Activated CD8-positive, alpha-beta memory T cell treated with anti-CD3 and anti-CD28 coated beads, Interleukin-2, amount 50 U/mL, for 4 hours (primary cell): ENCODE results near the gene MED1.
A peak's percentile ranks its signal among the peaks of the same experiment; 100 is the strongest.
"Not testable (repeated sequence)": the region's sequence is repeated elsewhere in the genome, so short reads cannot be mapped to it uniquely, and the experiment has no call there.

Experiments used
- DNase-seq: peaks from one replicate; pipeline ENCODE4 v3.0.0-alpha.2; 2020

MED1 gene

GRCh38 chr17:39410279-39410678 lies 40.8 kb downstream of the MED1 start:
- no peak for DNase-seq

- DNase-seq, result no peak
Measured at GRCh38 chr17:39408360-39408759, 42.7 kb downstream of the MED1 start.

- no peak for DNase-seq
Measured at GRCh38 chr17:39406951-39407350, 44.1 kb downstream of the MED1 start.

GRCh38 chr17:39405436-39405835 lies 45.6 kb downstream of the MED1 start:
- no peak for DNase-seq

GRCh38 chr17:39404542-39405378 lies 46.3 kb downstream of the MED1 start:
- no peak for DNase-seq

DNA sequence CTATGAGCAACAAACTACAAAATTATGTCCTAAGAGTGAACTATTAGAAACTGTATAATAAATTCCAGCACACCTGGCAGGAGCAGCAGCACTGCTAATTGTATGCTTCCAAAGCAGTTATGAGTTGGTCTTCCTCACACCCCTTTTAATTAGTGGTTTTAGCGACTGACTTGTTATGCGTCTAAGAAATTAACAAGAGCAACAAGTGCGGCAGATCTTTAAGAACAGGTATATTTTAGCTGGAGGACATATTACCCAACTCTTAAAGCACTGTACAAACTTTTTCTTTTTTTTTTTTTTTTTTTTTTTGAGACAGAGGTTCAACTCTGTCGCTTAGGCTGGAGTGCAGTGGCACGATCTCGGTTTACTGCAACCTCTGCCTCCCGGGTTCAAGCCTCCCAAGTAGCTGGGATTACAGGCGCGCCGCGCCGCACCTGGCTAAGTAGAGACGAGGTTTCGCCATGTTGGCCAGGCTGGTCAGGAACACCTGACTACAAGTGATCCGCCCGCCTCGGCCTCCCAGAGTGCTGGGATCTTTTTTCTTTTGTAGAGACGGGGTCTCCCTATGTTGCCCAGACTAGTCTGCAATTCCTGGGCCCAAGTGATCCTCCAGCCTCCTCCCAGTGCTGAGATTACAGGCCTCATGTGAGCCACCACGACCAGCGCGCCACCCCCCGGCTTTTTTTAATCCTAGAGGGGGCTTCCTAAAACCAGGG lies 48.0 kb downstream of the MED1 start:
- DNase-seq, result no peak

DNA sequence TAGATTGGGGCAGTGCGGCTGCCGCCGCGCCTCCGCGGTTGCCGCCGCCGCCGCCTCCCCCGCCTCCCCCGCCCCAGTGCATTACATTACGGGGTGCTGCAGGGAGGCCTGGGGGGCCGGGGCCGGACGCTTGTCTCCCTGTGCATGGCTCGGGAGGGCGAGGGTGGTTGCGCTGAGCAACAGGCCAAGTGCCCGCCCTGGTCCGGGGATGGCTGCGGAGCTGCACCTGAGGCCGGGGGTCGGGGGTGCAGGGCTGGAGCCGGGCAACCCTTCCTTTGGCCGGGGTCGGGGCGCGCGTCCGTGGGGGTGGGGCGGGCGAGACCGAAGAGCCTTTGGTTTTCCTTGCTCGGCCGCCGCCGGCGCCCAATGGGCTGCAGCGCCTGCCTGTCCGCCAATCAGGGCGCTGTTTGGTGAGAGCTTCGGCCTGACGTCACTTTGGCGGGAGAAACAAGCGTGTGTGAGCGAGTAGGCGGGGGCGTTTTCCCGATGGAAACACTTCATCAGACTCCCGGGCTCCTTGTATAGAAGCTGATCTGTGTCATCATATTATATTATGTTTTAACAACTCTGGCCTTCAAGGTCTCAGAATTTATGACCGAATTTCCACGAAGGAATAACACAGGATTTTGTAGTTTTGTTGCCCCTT lies 48.7 kb downstream of the MED1 start:
- DNase-seq, result peak; percentile 80

DNA sequence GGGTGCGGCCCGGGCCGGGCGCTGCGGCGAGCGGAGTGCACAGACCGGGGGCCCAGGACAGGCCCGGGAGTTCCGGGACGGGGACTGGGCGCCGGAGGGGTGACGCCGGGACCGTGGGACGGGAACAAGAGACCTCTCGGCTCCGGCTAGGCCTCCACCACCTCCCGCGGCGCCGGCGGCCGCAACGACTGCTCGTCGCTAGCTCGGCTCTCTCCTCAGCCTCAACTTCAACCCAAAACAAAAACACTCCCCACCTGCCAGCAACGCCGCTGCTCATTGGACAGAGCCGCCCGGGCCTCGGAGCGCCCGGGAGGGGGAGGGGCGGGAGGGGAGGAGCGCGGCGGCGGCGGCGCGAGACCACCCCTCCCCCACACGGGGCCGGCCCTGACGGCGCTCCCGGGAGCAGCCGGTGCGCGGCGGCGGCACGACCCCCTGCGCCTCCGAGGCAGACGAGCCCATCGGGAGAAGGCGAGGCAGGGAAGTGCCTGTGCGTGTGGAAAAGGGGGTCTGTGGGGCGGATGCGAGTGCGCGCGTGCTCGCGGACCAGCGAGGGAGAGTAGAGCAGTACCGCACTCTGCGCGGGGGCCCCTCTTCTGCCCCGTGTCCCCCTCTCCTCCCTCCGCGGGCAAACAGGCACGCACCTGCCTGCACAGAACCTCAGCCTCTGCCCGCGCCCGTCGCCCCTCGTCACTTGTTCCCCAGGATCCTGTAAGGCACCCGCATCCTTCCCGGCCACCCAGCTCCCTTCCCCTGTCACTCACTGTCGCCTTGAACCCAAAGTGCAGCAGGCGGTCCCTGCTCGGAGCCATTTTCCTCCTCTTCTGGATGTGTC lies 49.4 kb downstream of the MED1 start, which contains the start of gene FBXL20:
Gene FBXL20 (minus strand): TSS at position 215 of the 832 bp plus-strand sequence. CDS start 224 bp downstream, outside the sequence.
- peak; percentile 95 for DNase-seq

GRCh38 chr17:39400547-39401411 lies 50.3 kb downstream of the MED1 start:
- DNase-seq, result peak; percentile 26

- no peak for DNase-seq
Measured at GRCh38 chr17:39399791-39400190, 51.3 kb downstream of the MED1 start.

DNA sequence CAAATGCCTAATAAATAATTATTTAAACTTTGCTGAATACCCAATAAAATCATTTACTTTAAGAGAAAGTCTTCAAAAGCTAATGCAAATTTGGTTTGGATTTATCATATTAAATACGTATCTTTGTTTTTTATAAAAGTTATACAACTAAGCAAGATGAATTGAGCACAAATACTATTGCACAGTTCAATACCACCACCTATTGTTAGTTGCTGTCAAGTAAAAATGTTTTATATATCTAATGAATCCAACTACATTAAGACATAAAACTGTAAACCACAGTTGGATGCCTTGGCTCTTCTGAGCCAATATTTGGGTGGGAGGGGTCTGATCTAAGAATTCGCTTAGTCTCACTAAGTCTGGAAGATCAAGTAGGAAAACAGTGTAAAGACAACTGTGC lies 57.3 kb downstream of the MED1 start:
- DNase-seq, result no peak

DNA sequence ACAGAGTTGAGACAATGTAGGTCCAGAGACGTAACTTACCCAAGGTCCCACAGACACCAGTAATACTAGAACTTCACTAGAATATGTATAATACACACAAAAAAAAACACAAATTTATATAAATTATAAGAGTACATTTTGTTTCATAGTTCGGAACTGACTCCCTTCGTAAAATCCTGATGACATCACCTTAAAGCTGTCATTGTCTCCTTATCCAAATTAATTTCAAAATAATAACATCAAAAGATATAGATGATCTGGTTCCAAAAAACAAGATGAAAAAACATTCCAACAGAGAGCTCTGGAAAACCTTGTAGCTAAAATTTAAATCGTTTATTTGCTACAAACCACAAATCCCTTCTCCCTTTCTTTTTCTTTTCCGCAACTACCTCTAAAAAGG lies 59.6 kb downstream of the MED1 start:
- no peak for DNase-seq

GRCh38 chr17:39385040-39385439 lies 66.0 kb downstream of the MED1 start:
- no peak for DNase-seq

- no peak for DNase-seq
Measured at GRCh38 chr17:39380144-39380543, 70.9 kb downstream of the MED1 start.

- DNase-seq, result no peak
Measured at GRCh38 chr17:39376434-39376833, 74.6 kb downstream of the MED1 start.

DNA sequence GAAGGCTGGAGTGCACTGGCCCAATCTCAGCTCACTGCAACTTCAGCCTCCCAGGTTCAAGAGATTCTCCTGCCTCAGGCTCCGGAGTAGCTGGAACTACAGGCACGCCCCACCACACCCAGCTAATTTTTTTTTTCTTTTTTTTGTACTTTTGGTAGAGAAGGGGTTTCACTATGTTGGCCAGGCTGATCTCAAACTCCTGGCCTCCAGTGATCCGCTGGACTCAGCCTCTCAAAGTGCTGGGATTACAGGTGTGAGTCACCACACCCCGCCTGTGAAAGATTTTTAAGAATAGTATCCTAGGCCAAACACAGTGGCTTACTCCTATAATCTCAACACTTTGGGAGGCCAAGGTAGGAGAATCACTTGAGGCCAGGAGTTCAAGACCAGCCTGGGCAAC lies 83.3 kb downstream of the MED1 start:
- DNase-seq, result not testable (repeated sequence)

GRCh38 chr17:39365872-39366271 lies 85.2 kb downstream of the MED1 start:
- DNase-seq, result no peak

GRCh38 chr17:39365242-39365641 lies 85.8 kb downstream of the MED1 start:
- no peak for DNase-seq

GRCh38 chr17:39364236-39365025 lies 86.6 kb downstream of the MED1 start:
- DNase-seq, result no peak

DNA sequence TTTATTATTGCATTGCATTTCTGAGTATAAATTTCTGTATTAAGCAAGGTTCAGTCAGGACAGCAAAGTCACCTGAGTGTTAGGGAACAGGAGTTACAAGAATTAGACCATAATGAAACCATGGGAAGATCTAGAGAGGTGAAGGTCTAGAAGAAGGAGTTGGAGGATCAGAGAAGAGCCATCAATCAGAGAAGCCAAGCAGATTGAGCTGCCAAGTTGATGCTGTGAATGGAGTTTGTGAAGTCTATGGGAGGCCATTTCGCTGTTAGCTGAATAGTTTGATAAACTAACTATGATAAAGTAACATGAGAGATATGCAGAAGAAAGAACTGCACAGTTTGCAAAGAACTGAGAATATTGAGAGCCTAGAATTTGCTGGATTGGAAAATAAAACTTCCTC lies 90.0 kb downstream of the MED1 start:
- no peak for DNase-seq

DNA sequence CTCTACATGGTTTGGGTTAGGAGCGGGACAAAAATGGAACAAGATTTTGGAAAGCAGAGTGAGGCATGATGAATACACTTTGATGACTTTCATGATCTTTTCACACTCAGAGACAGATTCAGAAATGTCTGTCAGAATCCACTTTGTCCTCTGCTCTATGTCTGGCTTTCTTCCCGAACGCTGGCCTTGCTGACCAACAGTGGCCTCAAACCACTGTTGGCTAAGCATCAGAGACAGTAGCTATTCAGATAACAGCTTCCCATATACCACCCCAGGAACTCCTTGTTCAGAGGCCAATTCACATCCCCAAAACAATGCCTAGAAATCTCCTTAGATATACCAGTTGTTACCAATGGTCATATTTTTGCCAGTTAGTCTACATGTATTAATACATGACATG lies 90.5 kb downstream of the MED1 start:
- DNase-seq, result no peak
